IPS-15b (cell line): ENCODE results near the gene KLHL33.

ENCODE experiments used
- H3K27me3 ChIP-seq: one replicate; pipeline ENCODE4 v1.6.1; 2013; ENCODE audit warnings: low read length; ENCODE audit not compliant: control insufficient read depth, insufficient read depth
- H3K36me3 ChIP-seq: one replicate; pipeline ENCODE4 v1.6.1; 2013; ENCODE audit warnings: low read length; ENCODE audit not compliant: control insufficient read depth, insufficient read depth
- H3K4me1 ChIP-seq: one replicate; pipeline ENCODE4 v1.6.1; 2013; ENCODE audit warnings: mild to moderate bottlenecking, low read length; ENCODE audit not compliant: control insufficient read depth, insufficient read depth
- H3K4me3 ChIP-seq: one replicate; pipeline ENCODE4 v1.5.1; 2013; ENCODE audit warnings: low read depth, low read length
- H3K9ac ChIP-seq: one replicate; pipeline ENCODE4 v1.6.1; 2013; ENCODE audit warnings: low read depth, mild to moderate bottlenecking, low read length
- H3K9me3 ChIP-seq: one replicate; pipeline ENCODE4 v1.6.1; 2013; ENCODE audit warnings: mild to moderate bottlenecking, low read length; ENCODE audit not compliant: control insufficient read depth, insufficient read depth

Gene KLHL33

GRCh38 chr14:20400965-20401593 lies 34.9 kb downstream of the KLHL33 start:
- Histone ChIP-seq H3K4me1 (no peaks in the 10 kb centered on the region), H3K4me3 (no peak overlapping the region), H3K27me3 (no peaks in the 10 kb centered on the region), H3K9ac (no peak overlapping the region), H3K36me3 (peaks cover 6% of the 10 kb centered on the region), H3K9me3 (no peaks in the 10 kb centered on the region)

DNA sequence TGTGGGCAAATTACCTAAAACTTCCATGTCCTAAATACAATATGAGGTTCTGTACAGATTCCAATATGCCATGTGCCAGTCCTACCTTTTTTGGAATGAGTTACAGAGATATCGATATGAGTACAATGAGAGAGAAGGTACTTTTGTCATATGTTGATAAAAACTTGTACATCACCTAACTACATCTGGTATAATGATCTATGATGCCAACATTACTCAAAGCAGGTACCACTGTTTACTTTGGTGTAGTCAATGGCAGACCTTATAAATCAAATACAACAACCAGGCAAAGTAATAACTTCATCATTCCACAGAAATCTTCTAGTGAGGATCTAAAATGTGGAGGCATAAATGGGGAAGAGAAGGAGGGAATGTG lies 35.4 kb downstream of the KLHL33 start:
- Histone ChIP-seq H3K9me3 (no peaks in the 10 kb centered on the region), H3K4me3 (no peak overlapping the region), H3K9ac (no peak overlapping the region), H3K36me3 (peaks cover 6% of the 10 kb centered on the region), H3K4me1 (no peaks in the 10 kb centered on the region), H3K27me3 (no peaks in the 10 kb centered on the region)

- Histone ChIP-seq H3K9ac (no peak overlapping the region), H3K4me3 (no peak overlapping the region), H3K4me1 (no peaks in the 10 kb centered on the region), H3K36me3 (peaks cover 3% of the 10 kb centered on the region), H3K27me3 (no peaks in the 10 kb centered on the region), H3K9me3 (no peaks in the 10 kb centered on the region)
These were observed 38.5 kb downstream of the KLHL33 start for GRCh38 chr14:20397511-20397910.

- Histone ChIP-seq H3K9ac (no peak overlapping the region), H3K4me3 (no peak overlapping the region), H3K27me3 (no peaks in the 10 kb centered on the region), H3K9me3 (no peaks in the 10 kb centered on the region), H3K4me1 (no peaks in the 10 kb centered on the region), H3K36me3 (peaks cover 4% of the 10 kb centered on the region)
These were observed 44.5 kb downstream of the KLHL33 start for GRCh38 chr14:20391505-20391904.

GRCh38 chr14:20388159-20388558 lies 47.8 kb downstream of the KLHL33 start:
- H3K4me3 ChIP-seq: no peak overlapping the region
- no peak overlapping the region for H3K9ac ChIP-seq
- no peaks in the 10 kb centered on the region for H3K9me3 ChIP-seq
- peaks cover 33% of the 10 kb centered on the region for H3K36me3 ChIP-seq
- H3K4me1 ChIP-seq: no peaks in the 10 kb centered on the region
- no peaks in the 10 kb centered on the region for H3K27me3 ChIP-seq

DNA sequence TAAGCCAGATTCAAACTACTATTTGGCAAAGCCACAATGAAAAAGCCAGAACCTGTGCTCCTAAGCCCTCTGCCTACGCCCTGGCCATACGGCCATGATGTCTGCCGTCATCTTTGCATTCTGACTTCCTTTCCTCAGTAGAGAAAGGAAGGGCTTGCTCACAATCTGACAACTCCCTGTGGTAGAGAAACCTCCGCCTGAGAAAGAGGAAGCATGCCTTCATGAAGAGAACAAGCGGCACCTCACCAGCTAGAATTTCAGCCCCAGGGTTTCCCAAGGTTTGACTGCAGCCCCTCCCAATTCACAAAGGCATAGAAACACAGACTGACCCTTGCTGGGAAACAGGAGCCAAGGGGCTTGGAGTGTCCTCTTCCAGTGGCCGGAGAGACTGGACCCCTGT lies 48.4 kb downstream of the KLHL33 start:
- H3K4me3 ChIP-seq: no peak overlapping the region
- H3K9ac ChIP-seq: no peak overlapping the region
- H3K9me3 ChIP-seq: no peaks in the 10 kb centered on the region
- H3K27me3 ChIP-seq: no peaks in the 10 kb centered on the region
- H3K4me1 ChIP-seq: no peaks in the 10 kb centered on the region
- peaks cover 38% of the 10 kb centered on the region for H3K36me3 ChIP-seq

- no peaks in the 10 kb centered on the region for H3K4me1 ChIP-seq
- no peaks in the 10 kb centered on the region for H3K9me3 ChIP-seq
- no peaks in the 10 kb centered on the region for H3K27me3 ChIP-seq
- no peak overlapping the region for H3K4me3 ChIP-seq
- H3K36me3 ChIP-seq: peaks cover 46% of the 10 kb centered on the region
- H3K9ac ChIP-seq: no peak overlapping the region
These were observed 49.6 kb downstream of the KLHL33 start for GRCh38 chr14:20386276-20386855.

GRCh38 chr14:20384886-20385285 lies 51.1 kb downstream of the KLHL33 start:
- Histone ChIP-seq H3K4me3 (no peak overlapping the region), H3K9me3 (no peaks in the 10 kb centered on the region), H3K36me3 (peaks cover 51% of the 10 kb centered on the region), H3K4me1 (no peaks in the 10 kb centered on the region), H3K9ac (no peak overlapping the region), H3K27me3 (no peaks in the 10 kb centered on the region)

- H3K9me3 ChIP-seq: no peaks in the 10 kb centered on the region
- peaks cover 57% of the 10 kb centered on the region for H3K36me3 ChIP-seq
- no peaks in the 10 kb centered on the region for H3K27me3 ChIP-seq
- H3K4me3 ChIP-seq: no peak overlapping the region
- no peak overlapping the region for H3K9ac ChIP-seq
- H3K4me1 ChIP-seq: no peaks in the 10 kb centered on the region
These were observed 51.6 kb downstream of the KLHL33 start for GRCh38 chr14:20384321-20384720.

DNA sequence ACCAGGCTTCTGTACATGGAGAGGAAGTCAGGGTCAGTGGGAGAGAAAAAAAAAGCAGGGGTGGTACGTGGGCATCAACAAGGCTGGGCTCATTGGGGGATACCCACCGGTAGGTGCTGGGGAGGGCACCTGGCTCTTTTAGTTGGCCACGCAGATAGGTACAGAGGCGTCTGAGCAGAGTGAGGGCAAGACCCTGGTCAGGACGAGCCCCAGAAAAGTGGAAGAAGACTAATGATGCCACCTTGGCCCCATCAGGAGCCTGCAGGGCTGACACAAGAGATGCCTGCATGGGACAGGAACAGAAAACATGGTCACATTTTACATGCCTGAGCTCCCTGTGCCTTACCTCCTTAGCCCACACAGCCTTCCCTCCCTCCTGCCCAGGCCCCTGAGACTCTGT lies 52.3 kb downstream of the KLHL33 start:
- Histone ChIP-seq H3K36me3 (peaks cover 63% of the 10 kb centered on the region), H3K9me3 (no peaks in the 10 kb centered on the region), H3K27me3 (no peaks in the 10 kb centered on the region)

GRCh38 chr14:20383032-20383431 lies 52.9 kb downstream of the KLHL33 start:
- Histone ChIP-seq H3K9ac (no peak overlapping the region), H3K36me3 (peaks cover 68% of the 10 kb centered on the region), H3K4me3 (no peak overlapping the region), H3K4me1 (no peaks in the 10 kb centered on the region), H3K27me3 (no peaks in the 10 kb centered on the region), H3K9me3 (no peaks in the 10 kb centered on the region)

More for the DNA sequence above, 52.3 kb downstream of the KLHL33 start:
- Histone ChIP-seq H3K9ac (no peak overlapping the region), H3K4me1 (no peaks in the 10 kb centered on the region), H3K4me3 (no peak overlapping the region)

GRCh38 chr14:20382526-20382925 lies 53.4 kb downstream of the KLHL33 start:
- H3K36me3 ChIP-seq: peaks cover 71% of the 10 kb centered on the region
- no peak overlapping the region for H3K4me3 ChIP-seq
- H3K27me3 ChIP-seq: no peaks in the 10 kb centered on the region
- H3K9ac ChIP-seq: no peak overlapping the region
- no peaks in the 10 kb centered on the region for H3K9me3 ChIP-seq
- no peaks in the 10 kb centered on the region for H3K4me1 ChIP-seq
